Mesodermal cell (in vitro differentiated cells): ENCODE data around the gene ESRRA.
A peak's percentile ranks its signal among the peaks of the same experiment; 100 is the strongest.
"Not testable (repeated sequence)": the region's sequence is repeated elsewhere in the genome, so short reads cannot be mapped to it uniquely, and the experiment has no call there.

Experiments used
- H3K27ac ChIP-seq: 2 replicates; pipeline ENCODE4 v1.7.0; 2013; ENCODE audit warnings: mild to moderate bottlenecking, low read depth, low read length, moderate library complexity; ENCODE audit not compliant: severe bottlenecking
- H3K36me3 ChIP-seq: 2 replicates; pipeline ENCODE4 v1.7.1; 2013; ENCODE audit warnings: mild to moderate bottlenecking, low read length, moderate library complexity; ENCODE audit not compliant: control insufficient read depth, insufficient read depth
- H3K4me1 ChIP-seq: one replicate; pipeline ENCODE4 v1.7.1; 2013; ENCODE audit warnings: mild to moderate bottlenecking, low read length; ENCODE audit not compliant: insufficient read depth, control insufficient read depth, poor library complexity, severe bottlenecking
- H3K4me3 ChIP-seq: 2 replicates; pipeline ENCODE4 v1.7.0; 2013; ENCODE audit warnings: low read length, control low read depth, mild to moderate bottlenecking; ENCODE audit not compliant: insufficient read depth, poor library complexity, severe bottlenecking; ENCODE audit errors: extremely low read depth
- H3K9me3 ChIP-seq: 2 replicates; pipeline ENCODE4 v1.7.1; 2013; ENCODE audit warnings: mild to moderate bottlenecking, low read length, moderate library complexity; ENCODE audit not compliant: control insufficient read depth
- WGBS, 2 experiments: methylation state at CpG; one replicate each; pipeline ENCODE4 v1.1.5; 2013; ENCODE audit warnings: missing lambda C conversion rate in 2 of 2; ENCODE audit not compliant: insufficient coverage in 2 of 2; 5-methylcytosine and 5-hydroxymethylcytosine counted together

ESRRA gene

DNA sequence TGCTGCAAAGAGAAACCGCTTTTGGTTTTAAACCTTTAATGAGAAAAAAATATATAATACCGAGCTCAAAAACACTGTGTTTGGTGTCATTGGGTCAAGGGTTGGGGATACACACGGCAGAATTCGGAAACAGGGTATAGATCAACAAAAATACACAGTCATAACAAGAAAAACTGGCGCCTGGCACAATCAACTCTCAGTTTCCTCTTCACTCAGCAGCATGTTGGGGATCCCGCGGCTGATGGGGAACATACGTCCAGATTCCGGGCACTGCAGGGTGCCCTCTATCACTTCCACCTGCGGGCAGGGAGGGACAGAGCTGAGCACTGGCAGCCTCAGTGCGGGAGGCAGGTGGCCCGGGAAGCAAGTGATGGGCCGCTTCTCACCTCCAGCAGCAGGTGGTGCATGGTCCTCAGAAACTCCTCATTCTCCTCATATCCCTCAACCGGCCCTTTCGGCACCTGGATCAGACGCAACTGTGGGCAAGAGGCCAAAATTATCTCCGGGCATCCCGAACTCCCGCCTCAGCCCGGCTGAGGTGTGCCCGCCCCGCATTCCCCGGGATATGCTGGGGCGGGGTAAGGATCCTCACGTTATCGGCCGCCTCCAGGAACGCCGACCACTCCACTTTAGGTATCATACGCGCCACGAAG is 11.5 kb downstream of the ESRRA start:
- Histone ChIP-seq H3K4me3 (peak overlapping the region; percentile 95), H3K36me3 (peaks cover 33% of the 10 kb centered on the region), H3K4me1 (peaks cover 8% of the 10 kb centered on the region), H3K27ac (peak overlapping the region; percentile 97), H3K9me3 (no peaks in the 10 kb centered on the region)
- WGBS, 2 experiments, result 3 to 5% methylated on average over 16 to 22 of the region's 32 CpGs

- Histone ChIP-seq H3K4me1 (peaks cover 8% of the 10 kb centered on the region), H3K9me3 (no peaks in the 10 kb centered on the region), H3K36me3 (peaks cover 39% of the 10 kb centered on the region), H3K4me3 (peak within 1 kb of the TSS; percentile 95), H3K27ac (peak within 1 kb of the TSS; percentile 97)
- 0 to 1% methylated on average over 36 to 42 of the region's 43 CpGs for WGBS, 2 experiments
Observed at GRCh38 chr11:64317325-64317960, 12.1 kb downstream of the ESRRA start, which contains the start of gene TRMT112. TRMT112 (minus strand) TSS chr11:64317559; CDS start chr11:64317526, 33 bp downstream.

- H3K36me3 ChIP-seq, result peaks cover 45% of the 10 kb centered on the region
- peaks cover 12% of the 10 kb centered on the region for H3K4me1 ChIP-seq
- H3K9me3 ChIP-seq, result no peaks in the 10 kb centered on the region
- peak within 1 kb of the TSS; percentile 95 for H3K4me3 ChIP-seq
- 0 to 1% methylated on average over 39 to 57 of the region's 61 CpGs for WGBS, 2 experiments
- H3K27ac ChIP-seq, result peak within 1 kb of the TSS; percentile 97
Observed at GRCh38 chr11:64317961-64318765, 12.8 kb downstream of the ESRRA start, which contains the start of gene PRDX5. PRDX5 (plus strand) TSS chr11:64318121; CDS start chr11:64318216, 95 bp downstream.

- WGBS, 2 experiments, result 27 to 42% methylated on average over 6 to 14 of the region's 19 CpGs
- Histone ChIP-seq H3K4me1 (peaks cover 13% of the 10 kb centered on the region), H3K27ac (no peak overlapping the region), H3K36me3 (peaks cover 39% of the 10 kb centered on the region), H3K4me3 (peak overlapping the region; percentile 95), H3K9me3 (no peaks in the 10 kb centered on the region)
Observed at GRCh38 chr11:64318766-64319761, 13.7 kb downstream of the ESRRA start.

GRCh38 chr11:64320556-64320955 is 15.2 kb downstream of the ESRRA start:
- 98 to 100% methylated on average over 6 of the region's 7 CpGs for WGBS, 2 experiments
- Histone ChIP-seq H3K9me3 (no peaks in the 10 kb centered on the region), H3K27ac (no peak overlapping the region)

GRCh38 chr11:64321026-64321425 is 15.7 kb downstream of the ESRRA start:
- no peaks in the 10 kb centered on the region for H3K9me3 ChIP-seq
- 95 to 96% methylated on average over 5 of the region's 5 CpGs for WGBS, 2 experiments
- peaks cover 22% of the 10 kb centered on the region for H3K4me1 ChIP-seq
- H3K36me3 ChIP-seq, result peaks cover 25% of the 10 kb centered on the region
- no peak overlapping the region for H3K27ac ChIP-seq
- H3K4me3 ChIP-seq, result no peak overlapping the region

More at GRCh38 chr11:64320556-64320955, 15.2 kb downstream of the ESRRA start:
- Histone ChIP-seq H3K36me3 (peaks cover 29% of the 10 kb centered on the region), H3K4me1 (peaks cover 22% of the 10 kb centered on the region), H3K4me3 (no peak overlapping the region)

GRCh38 chr11:64321533-64321932 is 16.2 kb downstream of the ESRRA start:
- Histone ChIP-seq H3K36me3 (peaks cover 24% of the 10 kb centered on the region), H3K4me1 (peaks cover 22% of the 10 kb centered on the region), H3K9me3 (no peaks in the 10 kb centered on the region), H3K27ac (no peak overlapping the region), H3K4me3 (no peak overlapping the region)
- 97 to 100% methylated on average over 4 to 5 of the region's 5 CpGs for WGBS, 2 experiments

GRCh38 chr11:64322925-64323260 is 17.6 kb downstream of the ESRRA start:
- WGBS, 2 experiments, result 81% methylated on average over 6 of the region's 7 CpGs
- Histone ChIP-seq H3K9me3 (no peaks in the 10 kb centered on the region), H3K4me1 (peaks cover 22% of the 10 kb centered on the region)

GRCh38 chr11:64323373-64323772 is 18.0 kb downstream of the ESRRA start:
- 80 to 90% methylated on average over 3 of the region's 5 CpGs for WGBS, 2 experiments
- H3K27ac ChIP-seq, result no peak overlapping the region
- peaks cover 22% of the 10 kb centered on the region for H3K4me1 ChIP-seq
- no peaks in the 10 kb centered on the region for H3K9me3 ChIP-seq
- H3K4me3 ChIP-seq, result no peak overlapping the region
- H3K36me3 ChIP-seq, result peaks cover 24% of the 10 kb centered on the region

More at GRCh38 chr11:64322925-64323260, 17.6 kb downstream of the ESRRA start:
- Histone ChIP-seq H3K27ac (no peak overlapping the region), H3K4me3 (no peak overlapping the region), H3K36me3 (peaks cover 24% of the 10 kb centered on the region)

DNA sequence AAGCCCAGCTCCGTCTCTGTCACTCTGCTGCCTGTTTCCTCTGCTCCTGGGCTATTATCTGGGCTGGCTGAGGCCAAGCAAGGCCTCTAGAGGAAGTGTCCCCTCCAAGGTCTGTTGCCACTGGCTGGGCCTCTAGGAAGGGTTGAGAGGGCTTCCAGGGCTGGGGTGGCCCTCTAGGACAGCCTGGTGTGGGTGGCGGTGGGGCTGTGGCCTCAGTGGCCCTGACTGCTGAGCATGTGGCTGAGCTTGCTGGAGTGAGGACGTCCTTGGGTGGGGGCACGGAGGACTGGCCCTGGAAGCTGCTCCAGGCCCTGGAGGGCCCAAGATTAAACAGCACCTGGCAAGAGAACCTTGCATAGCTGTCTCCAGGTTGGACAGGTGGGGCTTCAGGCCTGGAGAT is 18.7 kb downstream of the ESRRA start:
- not testable (repeated sequence) for H3K4me3 ChIP-seq, H3K9me3 ChIP-seq, H3K27ac ChIP-seq
- 87 to 94% methylated on average over 2 of the region's 4 CpGs for WGBS, 2 experiments
- Histone ChIP-seq H3K4me1 (peaks cover 21% of the 10 kb centered on the region), H3K36me3 (peaks cover 24% of the 10 kb centered on the region)
